ENCODE data around the gene GPRIN1. TPM values are rescaled to one million over a fixed set of nuclear protein-coding genes. Genes with fewer than 3 reads are reported as not detected.

Gene GPRIN1
- total and polyA plus RNA-seq, 2 of the 4 experiments (the other 2 are of a cell fraction): 3.0 to 4.7 TPM

DNA sequence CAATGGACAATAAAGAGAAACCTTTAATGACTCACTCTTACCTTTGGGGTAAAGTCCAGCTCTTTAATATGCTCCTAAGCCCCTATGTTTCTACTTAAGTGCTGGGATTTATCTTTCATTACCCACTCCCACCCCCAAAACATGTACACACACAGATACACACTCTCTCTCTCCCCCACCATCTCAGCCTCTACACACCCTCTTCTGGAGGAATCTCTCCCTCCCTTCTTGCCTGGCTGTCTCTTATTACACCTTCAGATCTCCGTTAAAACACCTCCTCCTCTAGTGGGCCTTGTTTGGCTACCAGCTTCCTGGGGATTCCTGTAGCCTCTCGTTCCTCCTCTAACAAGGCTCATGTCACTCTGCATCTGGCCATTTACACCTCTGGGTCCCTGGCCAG, 6.9 kb downstream of the GPRIN1 start:
- POLR2A ChIA-PET (ENCODE audit: unreplicated experiment): no interaction called here
- Histone ChIP-seq H3K14ac (replicated peaks; ENCODE audit: low read depth, low read length) (no peak overlapping the region), H3K23ac (ENCODE audit: low read depth, low read length) (no peak overlapping the region), H4K8ac (ENCODE audit: low read depth in 2 of 2, low read length in 2 of 2) (no peak overlapping the region), H3K27ac (ENCODE audit: insufficient read depth, low read length) (no peak overlapping the region), H3K36me3 (ENCODE audit: control insufficient read depth, insufficient read depth, low read length) (no peaks in the 10 kb centered on the region), H4K20me1 (ENCODE audit: insufficient read depth, low read length) (peaks cover 7% of the 10 kb centered on the region), H3K27me3 (ENCODE audit: control insufficient read depth, insufficient read depth, low read length) (no peaks in the 10 kb centered on the region), H3K56ac (ENCODE audit: extremely low read depth, insufficient read depth, low read length) (no peak overlapping the region), H3K9ac (ENCODE audit: low read depth, low read length) (no peak overlapping the region), H2BK120ac (ENCODE audit: low read depth, low read length) (no peak overlapping the region), H3K9me1 (ENCODE audit: insufficient read depth, low read length) (0 out of 2 replicates have a peak, but pooled peaks cover 3% of the 10 kb centered on the region), H3K79me1 (ENCODE audit: low read depth in 1 of 2, low read length in 2 of 2) (peaks cover 0 to 22% of the 10 kb centered on the region in 2 experiments; a peak in 3 of 4 replicates), H2BK5ac (ENCODE audit: low read depth, low read length, poor library complexity, severe bottlenecking) (no peak overlapping the region), H3K4me2 (ENCODE audit: low read depth, low read length) (no peak overlapping the region), H4K5ac (ENCODE audit: low read depth, low read length) (no peak overlapping the region), H3K9me3 (ENCODE audit: control insufficient read depth, insufficient read depth, low read length) (no peaks in the 10 kb centered on the region), H2BK20ac (ENCODE audit: low read depth, low read length) (no peak overlapping the region), H3K4me1 (ENCODE audit: control insufficient read depth, insufficient read depth, low read length) (no peaks in the 10 kb centered on the region), H2BK15ac (ENCODE audit: low read depth, low read length) (no peak overlapping the region), H2AFZ (replicated peaks; ENCODE audit: low read length, poor library complexity) (no peak overlapping the region), H4K91ac (ENCODE audit: insufficient read depth, low read depth, low read length) (no peak overlapping the region), H3K4ac (ENCODE audit: low read depth, low read length) (no peak overlapping the region), H2AK5ac (ENCODE audit: low read depth, low read length) (no peak overlapping the region), H3K18ac (ENCODE audit: low read depth, low read length) (no peak overlapping the region), H3K4me3 (ENCODE audit: insufficient read depth, low read depth, low read length) (no peak overlapping the region), H2AK9ac (replicated peaks; ENCODE audit: low read depth, low read length, poor library complexity) (no peak overlapping the region)
- dilution Hi-C loops (cut with HindIII; ENCODE audit: low sequenced_read_pairs, unreplicated experiment) (no loop called here), in situ Hi-C loops (cut with MboI; ENCODE audit: low sequenced_read_pairs) (no loop called here), intact Hi-C loops (cut with micrococcal nuclease) (no loop called here)
- TF ChIP-seq, protein P1, sequence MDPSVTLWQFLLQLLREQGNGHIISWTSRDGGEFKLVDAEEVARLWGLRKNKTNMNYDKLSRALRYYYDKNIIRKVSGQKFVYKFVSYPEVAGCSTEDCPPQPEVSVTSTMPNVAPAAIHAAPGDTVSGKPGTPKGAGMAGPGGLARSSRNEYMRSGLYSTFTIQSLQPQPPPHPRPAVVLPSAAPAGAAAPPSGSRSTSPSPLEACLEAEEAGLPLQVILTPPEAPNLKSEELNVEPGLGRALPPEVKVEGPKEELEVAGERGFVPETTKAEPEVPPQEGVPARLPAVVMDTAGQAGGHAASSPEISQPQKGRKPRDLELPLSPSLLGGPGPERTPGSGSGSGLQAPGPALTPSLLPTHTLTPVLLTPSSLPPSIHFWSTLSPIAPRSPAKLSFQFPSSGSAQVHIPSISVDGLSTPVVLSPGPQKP (IDR thresholded peaks at IDR 0.05; ENCODE audit: borderline replicate concordance, low read depth, low read length): no peak
- TF ChIP-seq CHD1 (IDR thresholded peaks at IDR 0.05; ENCODE audit: low read depth, low read length): no peak
- no peak for TF ChIP-seq SMC3 (IDR thresholded peaks at IDR 0.05; ENCODE audit: low read depth, low read length)
- TF ChIP-seq, protein P2, sequence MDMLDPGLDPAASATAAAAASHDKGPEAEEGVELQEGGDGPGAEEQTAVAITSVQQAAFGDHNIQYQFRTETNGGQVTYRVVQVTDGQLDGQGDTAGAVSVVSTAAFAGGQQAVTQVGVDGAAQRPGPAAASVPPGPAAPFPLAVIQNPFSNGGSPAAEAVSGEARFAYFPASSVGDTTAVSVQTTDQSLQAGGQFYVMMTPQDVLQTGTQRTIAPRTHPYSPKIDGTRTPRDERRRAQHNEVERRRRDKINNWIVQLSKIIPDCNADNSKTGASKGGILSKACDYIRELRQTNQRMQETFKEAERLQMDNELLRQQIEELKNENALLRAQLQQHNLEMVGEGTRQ (IDR thresholded peaks at IDR 0.05; ENCODE audit: low read depth, low read length): no peak
- TF ChIP-seq, protein P3, sequence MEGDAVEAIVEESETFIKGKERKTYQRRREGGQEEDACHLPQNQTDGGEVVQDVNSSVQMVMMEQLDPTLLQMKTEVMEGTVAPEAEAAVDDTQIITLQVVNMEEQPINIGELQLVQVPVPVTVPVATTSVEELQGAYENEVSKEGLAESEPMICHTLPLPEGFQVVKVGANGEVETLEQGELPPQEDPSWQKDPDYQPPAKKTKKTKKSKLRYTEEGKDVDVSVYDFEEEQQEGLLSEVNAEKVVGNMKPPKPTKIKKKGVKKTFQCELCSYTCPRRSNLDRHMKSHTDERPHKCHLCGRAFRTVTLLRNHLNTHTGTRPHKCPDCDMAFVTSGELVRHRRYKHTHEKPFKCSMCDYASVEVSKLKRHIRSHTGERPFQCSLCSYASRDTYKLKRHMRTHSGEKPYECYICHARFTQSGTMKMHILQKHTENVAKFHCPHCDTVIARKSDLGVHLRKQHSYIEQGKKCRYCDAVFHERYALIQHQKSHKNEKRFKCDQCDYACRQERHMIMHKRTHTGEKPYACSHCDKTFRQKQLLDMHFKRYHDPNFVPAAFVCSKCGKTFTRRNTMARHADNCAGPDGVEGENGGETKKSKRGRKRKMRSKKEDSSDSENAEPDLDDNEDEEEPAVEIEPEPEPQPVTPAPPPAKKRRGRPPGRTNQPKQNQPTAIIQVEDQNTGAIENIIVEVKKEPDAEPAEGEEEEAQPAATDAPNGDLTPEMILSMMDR (conservative IDR thresholded peaks at IDR 0.05; ENCODE audit: low read depth, low read length): no peak
- TF ChIP-seq MXI1 (IDR thresholded peaks at IDR 0.05; ENCODE audit: borderline replicate concordance, low read depth, low read length): no peak
- no peak for TF ChIP-seq CEBPB (IDR thresholded peaks at IDR 0.05; ENCODE audit: low read depth, low read length)
- TF ChIP-seq NFE2L2 (IDR thresholded peaks at IDR 0.05; ENCODE audit: low read depth, low read length): no peak
- TF ChIP-seq MAFK (IDR thresholded peaks at IDR 0.05; ENCODE audit: low read depth, low read length): no peak
- TF ChIP-seq POLR2A (IDR thresholded peaks at IDR 0.05; ENCODE audit: low read depth, low read length): no peak
- TF ChIP-seq RCOR1 (IDR thresholded peaks at IDR 0.05; ENCODE audit: insufficient replicate concordance, low read length): no peak
- no peak for TF ChIP-seq RAD21 (IDR thresholded peaks at IDR 0.05; ENCODE audit: low read length)
- no peak for TF ChIP-seq RFX5 (IDR thresholded peaks at IDR 0.05; ENCODE audit: low read depth, low read length)
- TF ChIP-seq FOS (IDR thresholded peaks at IDR 0.05; ENCODE audit: low read depth, low read length): no peak
- DNase-seq (no peak), ATAC-seq (ENCODE audit: low read depth) (no peak)
- WGBS, 2 experiments (ENCODE audit: extremely low coverage in 2 of 2, insufficient read length in 1 of 2): no CpG with 5 or more reads among the region's 2 CpGs
- CTCF ChIA-PET: no interaction called here
- BruUV-seq (replicated peaks): no TSS peak

All from IMR-90 (cell line).